WTC11 (cell line): ENCODE data around the gene SENP3. TPM values are rescaled to one million over a fixed set of nuclear protein-coding genes. Genes with fewer than 3 reads are reported as not detected.

Experiments
- ELF4 ChIP-seq: sonication (generic); formaldehyde crosslinking; IDR thresholded peaks from 2 replicates; pipeline ENCODE4 v1.8.1; 2022; ENCODE audit warnings: low read depth, mild to moderate bottlenecking, moderate library complexity, missing genetic modification reagents
- ESRRA ChIP-seq: sonication (generic); formaldehyde crosslinking; IDR thresholded peaks from 2 replicates; pipeline ENCODE4 v1.8.1; 2022; ENCODE audit warnings: mild to moderate bottlenecking, missing genetic modification reagents, borderline replicate concordance
- ETV6 ChIP-seq: sonication (generic); formaldehyde crosslinking; IDR thresholded peaks from 2 replicates; pipeline ENCODE4 v1.8.1; 2022; ENCODE audit warnings: mild to moderate bottlenecking, missing genetic modification reagents
- HMGA2 ChIP-seq: fragments of 250-450 bp; sonication (Bioruptor Pico); IDR thresholded peaks from 2 replicates; pipeline ENCODE4 v1.4.0; 2021; ENCODE audit warnings: mild to moderate bottlenecking, moderate library complexity
- JUN ChIP-seq: sonication (generic); formaldehyde crosslinking; IDR thresholded peaks from 2 replicates; pipeline ENCODE4 v1.8.0; 2023; ENCODE audit warnings: mild to moderate bottlenecking, missing genetic modification reagents
- NFE2L1 ChIP-seq: sonication (generic); formaldehyde crosslinking; IDR thresholded peaks from 2 replicates; pipeline ENCODE4 v1.8.1; 2023; ENCODE audit warnings: missing genetic modification reagents
- NFYB ChIP-seq: sonication (generic); formaldehyde crosslinking; conservative IDR thresholded peaks from 2 replicates; pipeline ENCODE4 v1.8.0; 2022; ENCODE audit warnings: low read depth, missing genetic modification reagents
- NR2C2 ChIP-seq: sonication (generic); formaldehyde crosslinking; IDR thresholded peaks from 2 replicates; pipeline ENCODE4 v1.8.0; 2022; ENCODE audit warnings: mild to moderate bottlenecking, missing genetic modification reagents
- OVOL2 ChIP-seq: fragments of 250-450 bp; sonication (Bioruptor Pico); IDR thresholded peaks from 2 replicates; pipeline ENCODE4 v1.9.0; 2021; ENCODE audit warnings: mild to moderate bottlenecking, borderline replicate concordance
- SP1 ChIP-seq: sonication (generic); formaldehyde crosslinking; conservative IDR thresholded peaks from 2 replicates; pipeline ENCODE4 v1.8.1; 2022; ENCODE audit warnings: missing genetic modification reagents
- STAT6 ChIP-seq: sonication (generic); formaldehyde crosslinking; conservative IDR thresholded peaks from 2 replicates; pipeline ENCODE4 v1.8.1; 2023; ENCODE audit warnings: mild to moderate bottlenecking, low read depth, missing genetic modification reagents, moderate library complexity
- TCF7 ChIP-seq: sonication (generic); formaldehyde crosslinking; IDR thresholded peaks from 2 replicates; pipeline ENCODE4 v1.8.0; 2022; ENCODE audit warnings: mild to moderate bottlenecking, low read depth, missing genetic modification reagents, moderate library complexity
- ZBTB21 ChIP-seq: sonication (generic); formaldehyde crosslinking; IDR thresholded peaks from 2 replicates; pipeline ENCODE4 v1.8.1; 2023; ENCODE audit warnings: mild to moderate bottlenecking, missing genetic modification reagents, borderline replicate concordance
- ZNF138 ChIP-seq: sonication (generic); formaldehyde crosslinking; conservative IDR thresholded peaks from 2 replicates; pipeline ENCODE4 v1.8.1; 2022; ENCODE audit warnings: mild to moderate bottlenecking, moderate library complexity, missing genetic modification reagents
- ZNF423 ChIP-seq: fragments of 250-450 bp; sonication (Bioruptor Pico); IDR thresholded peaks from 2 replicates; pipeline ENCODE4 v2.1.2; 2022; ENCODE audit warnings: mild to moderate bottlenecking, moderate library complexity
- total RNA-seq: library from RNA; stranded (reverse); gene quantifications from 3 replicates; pipeline ENCODE4 v1.2.3, GENCODE V29; 2021
- TF ChIP-seq, protein P1 (sequence below): sonication (generic); formaldehyde crosslinking; IDR thresholded peaks from 2 replicates; pipeline ENCODE4 v1.8.0; 2023; ENCODE audit warnings: missing genetic modification reagents, mild to moderate bottlenecking, borderline replicate concordance
- TF ChIP-seq, protein P2 (sequence below): sonication (generic); formaldehyde crosslinking; IDR thresholded peaks from 2 replicates; pipeline ENCODE4 v1.8.0; 2022; ENCODE audit warnings: mild to moderate bottlenecking, missing genetic modification reagents
- TF ChIP-seq, protein P3 (sequence below): sonication (generic); formaldehyde crosslinking; IDR thresholded peaks from 2 replicates; pipeline ENCODE4 v1.8.0; 2022; ENCODE audit warnings: mild to moderate bottlenecking, missing genetic modification reagents
- TF ChIP-seq, protein P4 (sequence below): sonication (generic); formaldehyde crosslinking; IDR thresholded peaks from 2 replicates; pipeline ENCODE4 v1.8.1; 2022; ENCODE audit warnings: mild to moderate bottlenecking, moderate library complexity, missing genetic modification reagents

The SENP3 gene
- total RNA-seq, 1 experiment from 2014 or later = 85.4 TPM

GRCh38 chr17:7614425-7615264 lies 52.9 kb downstream of the SENP3 start, which contains the start of gene FXR2 (continued):
- TF ChIP-seq, protein P1, sequence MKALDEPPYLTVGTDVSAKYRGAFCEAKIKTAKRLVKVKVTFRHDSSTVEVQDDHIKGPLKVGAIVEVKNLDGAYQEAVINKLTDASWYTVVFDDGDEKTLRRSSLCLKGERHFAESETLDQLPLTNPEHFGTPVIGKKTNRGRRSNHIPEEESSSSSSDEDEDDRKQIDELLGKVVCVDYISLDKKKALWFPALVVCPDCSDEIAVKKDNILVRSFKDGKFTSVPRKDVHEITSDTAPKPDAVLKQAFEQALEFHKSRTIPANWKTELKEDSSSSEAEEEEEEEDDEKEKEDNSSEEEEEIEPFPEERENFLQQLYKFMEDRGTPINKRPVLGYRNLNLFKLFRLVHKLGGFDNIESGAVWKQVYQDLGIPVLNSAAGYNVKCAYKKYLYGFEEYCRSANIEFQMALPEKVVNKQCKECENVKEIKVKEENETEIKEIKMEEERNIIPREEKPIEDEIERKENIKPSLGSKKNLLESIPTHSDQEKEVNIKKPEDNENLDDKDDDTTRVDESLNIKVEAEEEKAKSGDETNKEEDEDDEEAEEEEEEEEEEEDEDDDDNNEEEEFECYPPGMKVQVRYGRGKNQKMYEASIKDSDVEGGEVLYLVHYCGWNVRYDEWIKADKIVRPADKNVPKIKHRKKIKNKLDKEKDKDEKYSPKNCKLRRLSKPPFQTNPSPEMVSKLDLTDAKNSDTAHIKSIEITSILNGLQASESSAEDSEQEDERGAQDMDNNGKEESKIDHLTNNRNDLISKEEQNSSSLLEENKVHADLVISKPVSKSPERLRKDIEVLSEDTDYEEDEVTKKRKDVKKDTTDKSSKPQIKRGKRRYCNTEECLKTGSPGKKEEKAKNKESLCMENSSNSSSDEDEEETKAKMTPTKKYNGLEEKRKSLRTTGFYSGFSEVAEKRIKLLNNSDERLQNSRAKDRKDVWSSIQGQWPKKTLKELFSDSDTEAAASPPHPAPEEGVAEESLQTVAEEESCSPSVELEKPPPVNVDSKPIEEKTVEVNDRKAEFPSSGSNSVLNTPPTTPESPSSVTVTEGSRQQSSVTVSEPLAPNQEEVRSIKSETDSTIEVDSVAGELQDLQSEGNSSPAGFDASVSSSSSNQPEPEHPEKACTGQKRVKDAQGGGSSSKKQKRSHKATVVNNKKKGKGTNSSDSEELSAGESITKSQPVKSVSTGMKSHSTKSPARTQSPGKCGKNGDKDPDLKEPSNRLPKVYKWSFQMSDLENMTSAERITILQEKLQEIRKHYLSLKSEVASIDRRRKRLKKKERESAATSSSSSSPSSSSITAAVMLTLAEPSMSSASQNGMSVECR (CRISPR knock-in tag) = no peak
- no peak for TF ChIP-seq ESRRA (CRISPR knock-in tag)
- TF ChIP-seq HMGA2 (CRISPR knock-in tag) = no peak
- 0 out of 2 replicates have a peak, but pooled peaks have one; percentile 38 for TF ChIP-seq ZNF423 (CRISPR knock-in tag)
- TF ChIP-seq NFE2L1 (CRISPR knock-in tag) = no peak
- no peak for TF ChIP-seq JUN (CRISPR knock-in tag)
- peak; percentile 76 for TF ChIP-seq SP1 (CRISPR knock-in tag)
- TF ChIP-seq OVOL2 (CRISPR knock-in tag) = no peak
- TF ChIP-seq ETV6 (CRISPR knock-in tag) = 0 out of 2 replicates have a peak, but pooled peaks have one; percentile 39
- no peak for TF ChIP-seq TCF7
- TF ChIP-seq NFYB (CRISPR knock-in tag) = peak; percentile 79
- TF ChIP-seq, protein P2, sequence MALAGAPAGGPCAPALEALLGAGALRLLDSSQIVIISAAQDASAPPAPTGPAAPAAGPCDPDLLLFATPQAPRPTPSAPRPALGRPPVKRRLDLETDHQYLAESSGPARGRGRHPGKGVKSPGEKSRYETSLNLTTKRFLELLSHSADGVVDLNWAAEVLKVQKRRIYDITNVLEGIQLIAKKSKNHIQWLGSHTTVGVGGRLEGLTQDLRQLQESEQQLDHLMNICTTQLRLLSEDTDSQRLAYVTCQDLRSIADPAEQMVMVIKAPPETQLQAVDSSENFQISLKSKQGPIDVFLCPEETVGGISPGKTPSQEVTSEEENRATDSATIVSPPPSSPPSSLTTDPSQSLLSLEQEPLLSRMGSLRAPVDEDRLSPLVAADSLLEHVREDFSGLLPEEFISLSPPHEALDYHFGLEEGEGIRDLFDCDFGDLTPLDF (CRISPR knock-in tag) = no peak
- no peak for TF ChIP-seq ZBTB21 (CRISPR knock-in tag)
- no peak for TF ChIP-seq STAT6 (CRISPR knock-in tag)
- TF ChIP-seq, protein P3, sequence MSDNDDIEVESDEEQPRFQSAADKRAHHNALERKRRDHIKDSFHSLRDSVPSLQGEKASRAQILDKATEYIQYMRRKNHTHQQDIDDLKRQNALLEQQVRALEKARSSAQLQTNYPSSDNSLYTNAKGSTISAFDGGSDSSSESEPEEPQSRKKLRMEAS = no peak
- TF ChIP-seq, protein P4, sequence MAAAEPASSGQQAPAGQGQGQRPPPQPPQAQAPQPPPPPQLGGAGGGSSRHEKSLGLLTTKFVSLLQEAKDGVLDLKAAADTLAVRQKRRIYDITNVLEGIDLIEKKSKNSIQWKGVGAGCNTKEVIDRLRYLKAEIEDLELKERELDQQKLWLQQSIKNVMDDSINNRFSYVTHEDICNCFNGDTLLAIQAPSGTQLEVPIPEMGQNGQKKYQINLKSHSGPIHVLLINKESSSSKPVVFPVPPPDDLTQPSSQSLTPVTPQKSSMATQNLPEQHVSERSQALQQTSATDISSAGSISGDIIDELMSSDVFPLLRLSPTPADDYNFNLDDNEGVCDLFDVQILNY = no peak
- TF ChIP-seq NR2C2 (CRISPR knock-in tag) = no peak
- no peak for TF ChIP-seq ZNF138
- no peak for TF ChIP-seq ELF4 (CRISPR knock-in tag)
